Mesodermal cell (in vitro differentiated cells): ENCODE results near the gene ZNF622.

Experiments used
- H3K27ac ChIP-seq: 2 replicates; pipeline ENCODE4 v1.7.0; 2013; ENCODE audit warnings: mild to moderate bottlenecking, low read depth, low read length, moderate library complexity; ENCODE audit not compliant: severe bottlenecking
- H3K36me3 ChIP-seq: 2 replicates; pipeline ENCODE4 v1.7.1; 2013; ENCODE audit warnings: mild to moderate bottlenecking, low read length, moderate library complexity; ENCODE audit not compliant: control insufficient read depth, insufficient read depth
- H3K4me1 ChIP-seq: one replicate; pipeline ENCODE4 v1.7.1; 2013; ENCODE audit warnings: mild to moderate bottlenecking, low read length; ENCODE audit not compliant: insufficient read depth, control insufficient read depth, poor library complexity, severe bottlenecking
- H3K4me3 ChIP-seq: 2 replicates; pipeline ENCODE4 v1.7.0; 2013; ENCODE audit warnings: low read length, control low read depth, mild to moderate bottlenecking; ENCODE audit not compliant: insufficient read depth, poor library complexity, severe bottlenecking; ENCODE audit errors: extremely low read depth
- H3K9me3 ChIP-seq: 2 replicates; pipeline ENCODE4 v1.7.1; 2013; ENCODE audit warnings: mild to moderate bottlenecking, low read length, moderate library complexity; ENCODE audit not compliant: control insufficient read depth
- WGBS, 2 experiments: methylation state at CpG; one replicate each; pipeline ENCODE4 v1.1.5; 2013; ENCODE audit warnings: missing lambda C conversion rate in 2 of 2; ENCODE audit not compliant: insufficient coverage in 2 of 2; 5-methylcytosine and 5-hydroxymethylcytosine counted together

Gene ZNF622

DNA sequence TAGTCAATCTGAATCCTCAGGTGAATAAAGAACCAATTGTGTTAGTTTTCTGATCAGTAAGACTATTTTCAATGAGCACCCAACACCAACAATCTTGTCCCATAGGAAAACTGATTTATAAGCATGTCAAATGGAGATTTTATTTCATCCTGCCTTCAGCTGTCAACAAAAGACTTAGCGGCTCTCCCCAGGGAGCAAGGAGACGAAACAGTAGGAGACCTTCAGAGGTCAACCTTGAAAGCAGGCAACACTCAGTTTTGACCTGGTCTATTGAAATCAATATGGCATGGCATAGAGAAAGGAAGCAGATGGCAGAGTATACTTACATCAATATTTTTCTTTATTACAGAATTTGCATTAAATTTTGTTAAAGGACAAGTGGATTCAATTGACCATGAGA lies 34.1 kb downstream of the ZNF622 start:
- H3K9me3 ChIP-seq: no peaks in the 10 kb centered on the region
- H3K4me3 ChIP-seq: no peak overlapping the region
- 85% methylated on average over 2 of the region's 2 CpGs; no CpG with 5 or more reads in 1 of the 2 experiments for WGBS, 2 experiments
- no peak overlapping the region for H3K27ac ChIP-seq
- no peaks in the 10 kb centered on the region for H3K36me3 ChIP-seq
- H3K4me1 ChIP-seq: no peaks in the 10 kb centered on the region

DNA sequence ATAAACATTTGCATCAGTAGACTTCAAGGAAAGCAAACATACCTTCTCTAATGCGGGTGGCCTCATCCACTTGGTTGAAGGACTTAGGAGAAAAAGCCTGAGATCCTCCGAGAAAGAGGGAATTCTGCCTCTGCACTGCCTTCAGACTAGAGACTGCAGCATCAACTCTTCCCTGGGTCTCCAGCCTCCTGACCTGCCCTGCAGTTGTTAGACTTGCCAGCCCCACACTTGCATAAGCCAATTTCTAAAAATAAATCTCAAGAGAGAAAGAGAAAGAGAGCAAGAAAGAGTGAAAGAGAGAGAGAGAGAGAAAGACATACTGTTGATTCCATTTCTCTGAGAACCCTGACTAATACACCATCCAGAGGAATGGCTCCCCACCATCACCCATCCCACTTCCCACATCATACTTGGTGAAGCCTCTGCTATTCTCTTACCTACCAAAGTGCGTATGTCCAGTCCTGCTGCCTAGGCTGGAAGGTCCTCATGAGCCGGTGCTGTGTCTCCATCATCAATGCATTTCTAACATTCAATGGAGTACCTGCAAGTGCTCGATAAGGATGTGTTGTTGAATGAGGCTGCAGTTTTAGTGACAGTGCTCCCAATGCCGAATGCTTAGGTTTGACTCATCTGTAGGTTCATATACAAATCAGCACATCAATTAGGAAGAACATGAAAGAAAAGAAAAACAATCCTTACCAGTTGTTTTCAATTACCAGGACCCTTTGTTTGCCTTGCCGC lies 35.1 kb downstream of the ZNF622 start:
- H3K4me1 ChIP-seq: no peaks in the 10 kb centered on the region
- H3K27ac ChIP-seq: no peak overlapping the region
- H3K9me3 ChIP-seq: no peaks in the 10 kb centered on the region
- no peak overlapping the region for H3K4me3 ChIP-seq
- 87 to 90% methylated on average over 3 of the region's 7 CpGs for WGBS, 2 experiments
- H3K36me3 ChIP-seq: no peaks in the 10 kb centered on the region

DNA sequence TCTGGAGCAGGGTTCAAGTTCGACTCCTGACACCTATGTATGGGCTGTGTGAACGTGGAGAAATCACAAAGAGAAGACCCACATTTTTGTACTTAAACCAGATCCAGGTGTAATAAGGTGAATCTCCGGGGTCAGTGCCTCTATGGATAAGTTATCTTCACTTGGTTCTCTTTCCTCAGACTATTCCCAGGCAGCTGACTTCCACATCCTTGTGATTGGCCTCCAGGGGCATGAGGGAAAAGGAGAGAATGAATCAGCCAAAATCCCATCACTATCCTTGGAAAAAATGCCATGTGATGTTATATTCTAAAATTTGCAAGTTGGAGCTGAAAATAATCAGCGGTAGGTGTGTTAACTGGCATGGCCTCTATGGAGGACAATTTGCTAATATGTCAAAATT lies 37.2 kb downstream of the ZNF622 start:
- WGBS, 2 experiments: 68 to 82% methylated on average over 2 of the region's 4 CpGs
- no peaks in the 10 kb centered on the region for H3K4me1 ChIP-seq

DNA sequence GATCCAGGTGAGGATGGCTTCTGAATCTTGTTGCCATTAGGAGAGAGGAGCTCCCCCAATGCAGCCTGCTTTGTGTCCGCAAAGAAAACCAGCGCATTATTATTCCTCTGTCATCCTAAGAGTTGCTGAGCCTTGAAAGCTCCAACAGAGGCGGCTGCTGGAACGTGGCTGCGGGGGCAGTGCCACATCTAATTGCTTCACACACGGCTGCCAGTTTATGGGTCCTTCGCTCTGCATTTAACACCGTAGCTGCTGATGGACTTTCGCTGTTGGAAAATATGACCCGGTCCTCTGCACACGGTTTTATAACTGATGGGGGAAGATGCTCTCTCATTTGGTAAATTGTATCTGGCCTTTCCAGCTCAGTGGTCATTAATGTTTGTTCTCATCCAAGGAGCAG lies 38.0 kb downstream of the ZNF622 start:
- no peaks in the 10 kb centered on the region for H3K4me1 ChIP-seq
- H3K9me3 ChIP-seq: no peaks in the 10 kb centered on the region
- H3K4me3 ChIP-seq: no peak overlapping the region
- 71 to 75% methylated on average over 11 of the region's 11 CpGs for WGBS, 2 experiments
- no peak overlapping the region for H3K27ac ChIP-seq
- no peaks in the 10 kb centered on the region for H3K36me3 ChIP-seq

More for the DNA sequence above, 37.2 kb downstream of the ZNF622 start:
- no peaks in the 10 kb centered on the region for H3K36me3 ChIP-seq
- no peak overlapping the region for H3K4me3 ChIP-seq
- no peaks in the 10 kb centered on the region for H3K9me3 ChIP-seq
- H3K27ac ChIP-seq: no peak overlapping the region

DNA sequence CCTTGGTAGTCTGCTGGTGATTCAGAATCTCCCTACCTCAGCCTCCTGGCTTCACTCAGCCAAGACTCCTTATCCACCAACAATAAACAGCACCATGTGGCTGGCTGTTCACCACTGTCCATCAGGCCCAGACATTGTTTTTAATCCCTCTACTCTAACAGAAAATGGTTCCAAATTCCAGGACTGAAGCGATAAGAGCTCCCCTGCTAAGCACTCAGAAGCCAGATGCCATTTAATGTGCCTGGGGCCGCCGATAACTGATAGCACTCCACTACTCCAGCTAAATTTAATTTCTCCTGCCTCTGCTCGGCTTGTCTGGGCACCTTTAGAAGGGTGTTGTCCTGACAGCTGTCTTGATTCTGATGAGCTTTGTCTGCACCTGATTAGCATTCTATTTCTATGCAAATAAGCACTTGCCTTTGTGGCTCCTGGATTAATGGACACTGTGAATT lies 47.1 kb downstream of the ZNF622 start:
- Histone ChIP-seq H3K9me3 (no peaks in the 10 kb centered on the region), H3K4me3 (no peak overlapping the region), H3K36me3 (no peaks in the 10 kb centered on the region), H3K27ac (peak overlapping the region; percentile 43), H3K4me1 (no peaks in the 10 kb centered on the region)
- 50 to 75% methylated on average over 3 to 4 of the region's 4 CpGs for WGBS, 2 experiments

DNA sequence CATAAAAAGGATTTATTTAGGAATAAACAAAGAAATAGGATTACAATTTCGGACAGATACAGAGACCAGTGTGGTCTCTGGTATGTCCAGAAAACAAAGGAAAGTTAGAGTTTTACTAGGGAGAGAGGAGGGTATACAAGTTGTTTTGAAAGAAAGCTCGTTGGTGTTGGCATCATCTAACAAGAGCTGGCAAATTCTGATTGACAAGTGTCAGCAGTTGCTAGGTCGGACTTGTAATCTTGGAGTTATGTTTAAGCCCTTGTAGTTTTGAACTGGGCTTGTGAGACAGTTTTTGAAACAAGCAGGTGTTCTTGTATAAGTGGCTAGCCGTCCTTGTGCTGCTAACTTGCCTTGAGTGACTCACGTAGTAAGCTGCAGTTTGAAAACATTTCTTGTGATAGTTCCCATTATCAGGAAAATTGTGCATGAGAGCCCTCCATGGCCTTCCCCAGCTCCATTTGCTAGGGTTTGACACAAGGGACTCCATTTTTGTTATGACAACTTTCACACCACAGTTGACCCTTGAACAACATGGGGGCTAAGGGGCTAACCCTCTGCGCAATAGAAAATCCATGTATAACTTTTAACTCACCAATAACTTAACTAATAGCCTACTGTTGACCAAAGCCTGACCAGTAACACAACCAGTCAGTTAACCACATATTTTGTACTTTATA lies 48.1 kb downstream of the ZNF622 start:
- no peaks in the 10 kb centered on the region for H3K9me3 ChIP-seq
- 90 to 93% methylated on average over 5 to 6 of the region's 6 CpGs for WGBS, 2 experiments

DNA sequence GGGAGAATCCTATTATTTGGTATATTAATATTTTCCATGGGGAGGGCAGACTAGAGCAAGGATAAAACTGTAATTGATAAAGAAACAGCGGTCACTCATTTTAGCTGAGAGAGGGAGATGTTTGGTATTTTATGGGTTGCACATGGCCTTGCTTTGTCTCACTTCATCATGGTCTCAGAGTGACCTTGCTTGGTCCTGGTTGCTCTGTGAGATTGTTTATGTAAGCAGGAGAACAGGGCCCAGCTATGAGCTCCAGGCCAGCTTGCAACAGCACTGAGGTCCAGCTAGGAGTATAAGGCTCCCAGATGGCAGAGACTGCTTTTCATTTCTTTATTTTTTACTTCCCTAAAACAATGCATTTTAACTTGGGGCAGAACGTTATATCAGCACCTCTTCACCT lies 50.7 kb downstream of the ZNF622 start:
- H3K4me1 ChIP-seq: peaks cover 13% of the 10 kb centered on the region
- H3K4me3 ChIP-seq: no peak overlapping the region
- no peaks in the 10 kb centered on the region for H3K9me3 ChIP-seq
- no peak overlapping the region for H3K27ac ChIP-seq
- H3K36me3 ChIP-seq: no peaks in the 10 kb centered on the region
- WGBS, 2 experiments: 91 to 100% methylated on average over 2 of the region's 2 CpGs

More for the DNA sequence above, 48.1 kb downstream of the ZNF622 start:
- Histone ChIP-seq H3K4me1 (peaks cover 2% of the 10 kb centered on the region), H3K36me3 (no peaks in the 10 kb centered on the region), H3K27ac (no peak overlapping the region), H3K4me3 (no peak overlapping the region)

DNA sequence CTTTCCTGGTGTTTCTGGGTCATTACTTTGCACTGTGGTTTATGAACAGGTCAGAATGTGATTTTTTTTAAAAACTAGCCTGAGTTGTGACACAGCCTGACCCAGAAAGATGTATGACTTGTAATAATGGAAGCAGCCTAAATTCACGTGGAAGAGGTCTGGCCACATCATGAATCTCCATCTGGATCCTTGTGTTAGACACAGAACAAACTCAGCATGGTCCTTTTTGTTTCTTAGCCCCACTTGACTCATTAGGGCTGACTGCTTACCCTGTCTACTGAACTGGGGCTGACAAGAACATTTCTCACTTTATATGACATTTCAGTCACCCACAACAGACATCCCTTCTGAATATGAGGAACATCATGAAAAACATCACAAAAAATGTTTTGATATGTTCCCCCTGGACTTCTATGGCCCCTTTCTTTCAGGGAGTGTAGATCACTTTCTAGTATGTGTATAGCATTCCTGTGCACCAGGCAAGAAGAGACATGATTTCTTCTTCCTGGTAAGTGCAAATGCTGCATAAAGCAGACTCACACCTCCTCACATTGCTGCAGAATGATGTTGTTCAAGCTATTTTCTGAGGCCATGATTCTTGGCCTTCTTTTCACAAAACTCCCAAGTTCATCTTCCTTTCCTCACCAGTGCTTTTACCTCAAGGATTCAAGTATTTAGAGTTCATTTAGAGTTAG lies 52.3 kb downstream of the ZNF622 start:
- peaks cover 13% of the 10 kb centered on the region for H3K4me1 ChIP-seq
- no peak overlapping the region for H3K4me3 ChIP-seq
- no peaks in the 10 kb centered on the region for H3K36me3 ChIP-seq
- 73 to 78% methylated on average over 1 of the region's 1 CpG for WGBS, 2 experiments
- no peak overlapping the region for H3K27ac ChIP-seq
- no peaks in the 10 kb centered on the region for H3K9me3 ChIP-seq

DNA sequence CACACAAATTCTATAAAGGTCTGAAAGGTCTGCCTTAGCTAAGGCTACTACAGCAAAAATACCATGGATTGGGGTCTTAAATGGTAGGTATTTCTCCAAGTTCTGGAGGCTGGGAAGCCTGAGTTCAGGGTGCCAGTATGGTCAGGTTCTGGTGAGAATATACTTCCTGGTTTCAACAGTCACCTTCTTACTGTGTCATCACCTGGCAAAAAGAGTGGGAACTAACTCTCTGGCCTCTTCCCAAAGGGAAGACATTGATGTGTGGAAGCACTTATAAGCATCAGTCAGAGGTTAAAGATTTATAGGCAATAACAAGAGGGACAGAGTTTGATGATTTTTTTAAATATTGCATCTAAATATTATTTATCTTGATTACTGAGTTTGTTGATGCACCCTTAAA lies 53.0 kb downstream of the ZNF622 start:
- Histone ChIP-seq H3K27ac (no peak overlapping the region), H3K4me3 (no peak overlapping the region), H3K9me3 (no peaks in the 10 kb centered on the region), H3K36me3 (no peaks in the 10 kb centered on the region), H3K4me1 (peaks cover 13% of the 10 kb centered on the region)

DNA sequence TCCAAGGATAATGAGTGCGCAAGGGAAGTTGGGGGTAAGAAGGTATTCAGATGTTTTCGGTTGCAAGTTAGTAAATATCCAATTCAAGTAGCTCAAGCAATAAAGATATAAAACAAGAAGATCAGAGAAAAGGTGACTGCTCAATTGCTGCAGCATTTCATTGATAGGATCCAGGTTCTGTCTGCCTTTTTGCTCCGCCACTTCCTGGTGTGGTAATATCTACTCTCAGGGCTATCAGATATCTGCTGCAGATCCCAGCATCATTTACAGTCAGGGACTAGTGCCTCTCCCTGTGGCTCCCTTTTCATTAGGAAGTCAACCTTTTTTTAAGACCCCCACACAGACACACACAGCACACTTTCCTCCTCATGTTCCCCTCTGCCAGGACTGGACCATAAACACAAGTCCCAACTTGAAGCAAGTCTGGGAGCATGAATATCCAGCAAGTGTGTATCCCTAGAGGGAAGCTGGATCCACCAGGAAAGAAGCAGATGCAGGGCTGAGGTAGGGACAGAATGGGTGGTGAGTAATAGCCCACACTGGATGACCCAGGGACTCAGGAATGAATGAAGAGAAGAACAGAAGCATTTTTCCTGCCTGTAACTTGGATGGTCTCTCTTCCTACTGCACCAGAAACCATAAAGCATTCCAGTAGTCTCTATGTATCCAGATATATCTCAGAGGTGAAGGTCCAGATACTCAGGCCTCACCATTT lies 53.7 kb downstream of the ZNF622 start:
- WGBS, 2 experiments: 100% methylated on average over 1 of the region's 3 CpGs
- H3K4me1 ChIP-seq: peaks cover 13% of the 10 kb centered on the region
- H3K4me3 ChIP-seq: no peak overlapping the region
- H3K36me3 ChIP-seq: no peaks in the 10 kb centered on the region
- peak overlapping the region; percentile 41 for H3K27ac ChIP-seq
- H3K9me3 ChIP-seq: no peaks in the 10 kb centered on the region
